Measurements from ENCODE around the gene AP1S1.
A peak's percentile ranks its signal among the peaks of the same experiment; 100 is the strongest.
"Not testable (repeated sequence)": the region's sequence is repeated elsewhere in the genome, so short reads cannot be mapped to it uniquely, and the experiment has no call there.

AP1S1 gene

DNA sequence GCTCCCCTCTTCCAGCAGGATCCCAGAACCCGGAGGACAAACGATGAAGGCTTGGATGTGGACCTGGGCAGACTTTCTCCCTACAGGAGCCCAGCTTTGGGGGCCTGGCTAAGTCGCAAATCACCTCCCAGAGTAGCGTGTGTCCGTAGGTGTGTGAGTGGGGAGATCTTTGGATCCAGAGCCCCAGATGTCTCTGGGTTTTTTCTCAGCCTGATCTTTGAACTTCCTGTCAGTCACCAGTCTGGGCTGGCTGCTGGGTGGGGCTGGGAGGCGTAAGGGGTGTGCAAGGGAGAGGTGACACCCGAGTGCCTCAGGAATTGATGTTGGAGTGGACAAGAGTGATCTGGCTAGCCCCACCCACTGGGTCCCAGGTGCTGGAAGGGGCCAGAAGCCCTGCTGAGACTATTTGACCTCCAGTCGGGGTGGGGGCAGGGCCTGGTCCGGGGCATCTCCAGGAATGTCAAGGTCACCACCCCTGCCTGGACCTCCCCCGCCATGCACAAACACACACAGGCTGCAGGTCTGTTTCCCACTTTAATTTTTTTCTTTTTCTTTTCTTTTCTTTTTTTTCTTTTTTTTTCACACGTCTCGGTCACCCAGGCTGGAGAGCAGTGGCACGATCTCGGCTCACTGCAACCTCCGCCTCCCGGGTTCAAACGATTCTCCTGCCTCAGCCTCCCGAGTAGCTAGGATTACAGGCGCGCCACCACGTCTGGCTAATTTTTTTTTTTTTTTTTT, 46.8 kb downstream of the AP1S1 start, which contains the start of gene MOGAT3:
Gene MOGAT3 (minus strand): TSS at position 175 of the 738 bp plus-strand sequence. CDS start 182 bp downstream, outside the sequence.
- Histone ChIP-seq H3K9ac (ENCODE audit: low read depth, low read length) (peak within 1 kb of the TSS; percentile 65), H3K9me3 (ENCODE audit: control insufficient read depth, insufficient read depth, low read length) (no peaks in the 10 kb centered on the region), H3K27me3 (ENCODE audit: control insufficient read depth, insufficient read depth, low read length) (peaks cover 8% of the 10 kb centered on the region), H3K4me3 (ENCODE audit: low read depth, low read length) (peak within 1 kb of the TSS; percentile 60), H3K36me3 (ENCODE audit: control insufficient read depth, insufficient read depth, low read length) (peaks cover 2% of the 10 kb centered on the region), H3K4me1 (ENCODE audit: control insufficient read depth, insufficient read depth, low read length) (peaks cover 3% of the 10 kb centered on the region)

DNA sequence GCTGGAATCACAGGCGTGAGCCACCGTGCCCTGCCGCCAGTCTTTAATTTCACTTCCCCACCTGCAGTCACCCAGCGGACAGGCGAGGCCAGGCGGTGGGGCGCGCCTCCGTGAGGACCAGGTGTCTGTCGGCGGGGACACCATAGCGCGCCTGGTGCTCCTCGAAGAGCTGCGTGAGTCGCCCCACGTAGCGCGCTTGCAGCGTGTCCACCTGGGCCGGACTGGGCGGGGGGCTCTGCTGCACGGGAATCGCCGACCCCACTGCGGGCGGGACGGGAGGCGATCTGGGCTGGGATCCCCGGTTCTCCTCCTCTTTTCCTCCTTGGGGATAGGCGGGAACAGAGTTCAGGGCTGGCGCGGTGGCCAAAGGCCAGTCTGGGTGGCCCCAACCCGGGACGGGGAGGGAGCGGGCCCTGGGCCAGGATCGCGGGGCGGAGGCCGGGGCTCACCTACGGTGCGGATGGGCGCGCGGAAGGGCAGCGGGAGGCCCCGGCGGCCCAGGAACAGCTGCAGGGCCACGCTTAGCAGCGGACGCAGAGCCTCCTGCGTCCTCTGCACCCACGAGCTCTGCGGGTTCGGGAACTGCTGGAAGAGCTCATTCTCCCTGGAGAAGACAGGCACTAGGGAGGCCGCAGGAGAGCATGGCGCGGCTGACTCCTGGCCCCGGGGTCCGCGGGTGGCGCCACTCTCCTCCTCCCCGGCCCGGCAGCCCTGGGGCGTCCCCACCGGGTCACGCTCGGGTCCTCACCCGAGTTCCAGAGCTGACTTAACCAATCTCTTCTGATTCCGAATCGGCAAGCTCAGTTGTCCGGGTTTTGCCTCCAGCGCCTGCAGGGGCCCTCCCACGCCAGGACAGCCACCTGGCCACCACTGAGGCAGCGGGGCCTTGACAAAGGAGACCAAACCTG, 47.7 kb downstream of the AP1S1 start:
- Histone ChIP-seq H3K4me3 (ENCODE audit: low read depth, low read length) (peak overlapping the region; percentile 60), H3K9ac (ENCODE audit: low read depth, low read length) (peak overlapping the region; percentile 65), H3K4me1 (ENCODE audit: control insufficient read depth, insufficient read depth, low read length) (peaks cover 3% of the 10 kb centered on the region), H3K27me3 (ENCODE audit: control insufficient read depth, insufficient read depth, low read length) (peaks cover 8% of the 10 kb centered on the region), H3K36me3 (ENCODE audit: control insufficient read depth, insufficient read depth, low read length) (peaks cover 7% of the 10 kb centered on the region), H3K9me3 (ENCODE audit: control insufficient read depth, insufficient read depth, low read length) (no peaks in the 10 kb centered on the region)

DNA sequence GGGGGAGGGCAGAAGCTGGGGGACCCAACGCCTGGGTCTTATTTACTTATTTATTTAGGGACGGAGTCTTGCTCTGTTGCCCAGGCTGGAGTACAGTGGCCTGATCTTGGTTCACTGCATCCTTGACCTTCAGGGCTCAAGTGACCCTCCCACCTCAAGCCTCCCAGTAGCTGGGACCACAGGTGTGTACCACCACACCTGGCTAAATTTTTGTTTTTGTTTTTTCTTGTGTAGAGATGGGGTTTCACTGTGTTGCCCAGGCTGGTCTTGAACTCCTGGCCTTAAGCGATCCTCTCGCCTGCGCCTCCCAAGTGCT, 48.3 kb downstream of the AP1S1 start:
- H3K4me3 ChIP-seq (ENCODE audit: low read depth, low read length) = peak overlapping the region; percentile 60
- H3K4me1 ChIP-seq (ENCODE audit: control insufficient read depth, insufficient read depth, low read length) = peaks cover 3% of the 10 kb centered on the region
- no peaks in the 10 kb centered on the region for H3K9me3 ChIP-seq (ENCODE audit: control insufficient read depth, insufficient read depth, low read length)
- peaks cover 8% of the 10 kb centered on the region for H3K27me3 ChIP-seq (ENCODE audit: control insufficient read depth, insufficient read depth, low read length)
- peaks cover 7% of the 10 kb centered on the region for H3K36me3 ChIP-seq (ENCODE audit: control insufficient read depth, insufficient read depth, low read length)
- H3K9ac ChIP-seq (ENCODE audit: low read depth, low read length) = no peak overlapping the region

DNA sequence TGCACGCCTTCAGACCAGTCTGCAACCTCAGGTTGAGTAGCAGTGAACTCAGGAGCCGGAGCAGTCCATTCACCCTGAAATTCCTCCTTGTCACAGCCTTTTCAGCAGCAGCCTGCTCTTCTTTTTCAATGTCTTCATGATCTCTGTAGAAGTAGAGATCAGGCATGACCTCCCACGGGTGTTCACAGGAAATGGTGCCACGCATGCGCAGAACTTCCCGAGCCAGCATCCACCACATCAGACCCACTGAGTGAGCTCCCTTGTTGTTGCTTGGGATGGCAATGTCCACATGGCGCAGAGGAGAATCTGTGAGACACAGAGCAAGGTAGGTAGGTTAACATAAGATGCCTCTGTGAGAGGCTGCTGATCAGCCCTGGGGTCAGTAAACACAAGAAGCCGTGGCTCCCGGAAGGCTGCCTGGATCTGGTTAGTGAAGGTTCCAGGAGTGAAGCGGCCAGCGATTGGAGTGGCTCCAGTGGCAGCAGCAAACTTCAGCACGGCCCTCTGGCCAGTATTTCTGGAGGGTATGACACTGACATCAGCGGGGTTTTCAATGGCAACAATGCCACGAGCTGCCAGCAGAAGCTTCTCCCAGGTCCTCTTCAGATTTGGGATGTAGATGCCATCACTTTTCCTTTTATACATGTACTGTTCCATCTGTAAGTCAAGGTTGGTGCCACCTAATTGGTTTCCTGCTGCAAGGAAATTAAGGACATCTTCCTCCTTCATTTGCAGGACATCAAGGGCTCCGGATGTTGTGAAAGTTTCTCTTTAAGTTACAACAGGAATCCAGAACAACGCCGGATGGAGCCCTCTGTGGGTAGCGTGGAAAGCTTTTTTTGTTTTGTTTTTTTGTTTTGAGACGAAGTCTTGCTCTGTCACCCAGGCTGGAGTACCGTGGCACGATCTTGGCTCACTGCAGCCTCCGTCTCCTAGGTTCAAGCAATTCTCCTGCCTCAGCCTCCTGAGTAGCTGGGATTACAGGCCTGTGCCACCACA, 49.8 kb downstream of the AP1S1 start:
- H3K9ac ChIP-seq (ENCODE audit: low read depth, low read length); H3K4me3 ChIP-seq (ENCODE audit: low read depth, low read length); H3K27me3 ChIP-seq (ENCODE audit: control insufficient read depth, insufficient read depth, low read length); H3K9me3 ChIP-seq (ENCODE audit: control insufficient read depth, insufficient read depth, low read length); H3K4me1 ChIP-seq (ENCODE audit: control insufficient read depth, insufficient read depth, low read length): not testable (repeated sequence)
- peaks cover 13% of the 10 kb centered on the region for H3K36me3 ChIP-seq (ENCODE audit: control insufficient read depth, insufficient read depth, low read length)

DNA sequence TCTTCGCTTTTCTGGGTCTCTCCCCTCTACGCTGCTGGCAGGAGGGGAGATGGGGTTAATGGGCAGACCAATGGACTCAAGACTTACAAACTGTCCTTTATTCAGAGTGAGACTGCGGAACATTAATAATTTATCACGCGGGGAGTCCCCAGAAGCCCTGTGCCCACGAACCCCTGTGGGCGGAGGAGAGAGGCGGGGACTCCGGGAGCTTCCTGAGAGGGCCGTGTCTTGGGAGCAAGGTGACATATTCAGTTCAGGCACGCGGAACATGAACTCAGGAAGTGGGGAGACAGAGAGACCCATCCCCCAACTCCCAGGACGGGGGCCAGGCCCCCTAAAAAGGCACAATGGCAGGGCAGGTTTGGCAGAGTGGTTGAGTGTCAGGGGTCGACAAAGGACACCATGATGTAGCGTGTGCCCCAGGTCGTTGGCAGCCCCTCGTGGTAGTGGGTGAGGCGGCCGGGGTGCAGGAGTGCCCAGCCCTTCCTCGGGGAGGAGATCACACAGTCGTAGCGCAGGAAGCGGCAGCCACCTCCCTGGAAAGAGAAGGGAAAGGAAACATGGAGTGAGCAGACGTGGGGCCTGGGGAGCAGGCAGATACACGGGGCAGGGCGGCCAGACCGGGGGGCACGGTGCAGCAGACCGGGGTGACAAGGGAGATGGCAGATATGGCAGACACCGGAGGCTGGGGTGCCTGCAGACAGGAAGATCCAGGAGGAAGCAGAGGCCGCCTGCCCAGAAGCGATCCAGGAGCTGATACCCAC, 51.8 kb downstream of the AP1S1 start:
- Histone ChIP-seq H3K9ac (ENCODE audit: low read depth, low read length) (no peak overlapping the region), H3K9me3 (ENCODE audit: control insufficient read depth, insufficient read depth, low read length) (no peaks in the 10 kb centered on the region), H3K4me3 (ENCODE audit: low read depth, low read length) (no peak overlapping the region), H3K27me3 (ENCODE audit: control insufficient read depth, insufficient read depth, low read length) (peaks cover 8% of the 10 kb centered on the region), H3K36me3 (ENCODE audit: control insufficient read depth, insufficient read depth, low read length) (peaks cover 23% of the 10 kb centered on the region), H3K4me1 (ENCODE audit: control insufficient read depth, insufficient read depth, low read length) (no peaks in the 10 kb centered on the region)

DNA sequence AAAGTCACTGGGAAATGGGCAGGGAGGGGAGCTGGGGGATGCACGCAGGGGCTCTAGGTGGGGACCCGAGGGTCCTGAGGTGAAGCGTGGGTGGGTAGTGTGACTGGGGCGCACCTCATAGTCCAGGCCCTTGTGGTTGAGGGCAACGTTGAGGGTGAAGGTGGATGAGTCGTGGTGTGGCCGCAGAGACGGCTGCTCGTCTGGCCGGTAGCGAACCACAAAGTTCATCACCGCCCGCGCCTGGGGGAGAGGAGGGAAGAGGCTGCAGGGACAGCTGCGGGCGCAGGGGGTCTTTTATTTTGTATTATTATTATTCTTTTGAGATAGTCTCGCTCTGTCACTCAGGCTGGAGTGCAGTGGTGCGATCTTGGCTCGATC, 52.4 kb downstream of the AP1S1 start:
- Histone ChIP-seq H3K36me3 (ENCODE audit: control insufficient read depth, insufficient read depth, low read length) (peaks cover 28% of the 10 kb centered on the region), H3K27me3 (ENCODE audit: control insufficient read depth, insufficient read depth, low read length) (peaks cover 8% of the 10 kb centered on the region), H3K4me1 (ENCODE audit: control insufficient read depth, insufficient read depth, low read length) (no peaks in the 10 kb centered on the region), H3K4me3 (ENCODE audit: low read depth, low read length) (no peak overlapping the region), H3K9ac (ENCODE audit: low read depth, low read length) (no peak overlapping the region), H3K9me3 (ENCODE audit: control insufficient read depth, insufficient read depth, low read length) (no peaks in the 10 kb centered on the region)

DNA sequence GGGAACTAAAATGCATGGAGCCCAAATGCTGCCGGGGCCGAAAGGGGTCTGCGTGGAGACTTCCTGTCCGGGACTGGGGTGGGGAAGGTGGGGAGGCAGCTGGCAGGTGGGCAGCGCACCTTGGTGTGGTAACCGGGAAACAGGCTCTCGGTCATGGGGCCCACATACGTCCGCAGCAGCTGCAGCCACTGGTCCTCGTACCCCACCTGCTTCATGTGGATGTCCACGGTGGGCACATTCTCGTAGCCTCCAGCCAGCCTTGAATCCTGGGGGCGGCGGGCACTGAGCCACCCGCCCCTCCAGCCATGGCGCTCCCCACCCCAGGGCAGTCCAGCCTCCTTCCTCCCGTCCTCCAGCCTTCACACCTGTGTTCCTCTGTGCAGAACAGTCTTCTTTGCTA, 53.2 kb downstream of the AP1S1 start:
- Histone ChIP-seq H3K4me3 (ENCODE audit: low read depth, low read length) (no peak overlapping the region), H3K4me1 (ENCODE audit: control insufficient read depth, insufficient read depth, low read length) (no peaks in the 10 kb centered on the region), H3K36me3 (ENCODE audit: control insufficient read depth, insufficient read depth, low read length) (peaks cover 34% of the 10 kb centered on the region), H3K27me3 (ENCODE audit: control insufficient read depth, insufficient read depth, low read length) (peaks cover 5% of the 10 kb centered on the region), H3K9ac (ENCODE audit: low read depth, low read length) (no peak overlapping the region), H3K9me3 (ENCODE audit: control insufficient read depth, insufficient read depth, low read length) (no peaks in the 10 kb centered on the region)

DNA sequence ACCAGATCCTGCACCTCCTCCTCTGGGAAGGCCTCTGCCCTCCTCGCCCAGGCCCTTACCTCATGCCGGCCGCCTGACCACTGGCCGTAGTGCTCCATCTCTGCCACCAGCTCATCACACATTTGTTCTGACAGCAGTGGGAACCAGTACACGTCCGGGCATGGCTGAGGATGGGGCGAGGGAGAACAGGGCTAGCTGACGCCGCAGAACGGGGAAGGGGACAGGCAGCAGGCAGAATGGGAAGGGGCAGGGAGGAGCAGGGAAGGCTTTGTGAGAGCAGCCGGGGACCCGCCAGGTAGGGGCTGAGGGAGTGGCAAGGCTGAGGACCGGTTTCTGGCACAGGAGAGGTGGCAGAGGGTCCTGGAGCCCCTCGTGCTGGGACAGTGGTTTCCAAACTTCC, 54.5 kb downstream of the AP1S1 start:
- peaks cover 34% of the 10 kb centered on the region for H3K36me3 ChIP-seq (ENCODE audit: control insufficient read depth, insufficient read depth, low read length)
- no peaks in the 10 kb centered on the region for H3K4me1 ChIP-seq (ENCODE audit: control insufficient read depth, insufficient read depth, low read length)
- no peaks in the 10 kb centered on the region for H3K9me3 ChIP-seq (ENCODE audit: control insufficient read depth, insufficient read depth, low read length)
- no peak overlapping the region for H3K4me3 ChIP-seq (ENCODE audit: low read depth, low read length)
- no peak overlapping the region for H3K9ac ChIP-seq (ENCODE audit: low read depth, low read length)
- H3K27me3 ChIP-seq (ENCODE audit: control insufficient read depth, insufficient read depth, low read length) = no peaks in the 10 kb centered on the region

DNA sequence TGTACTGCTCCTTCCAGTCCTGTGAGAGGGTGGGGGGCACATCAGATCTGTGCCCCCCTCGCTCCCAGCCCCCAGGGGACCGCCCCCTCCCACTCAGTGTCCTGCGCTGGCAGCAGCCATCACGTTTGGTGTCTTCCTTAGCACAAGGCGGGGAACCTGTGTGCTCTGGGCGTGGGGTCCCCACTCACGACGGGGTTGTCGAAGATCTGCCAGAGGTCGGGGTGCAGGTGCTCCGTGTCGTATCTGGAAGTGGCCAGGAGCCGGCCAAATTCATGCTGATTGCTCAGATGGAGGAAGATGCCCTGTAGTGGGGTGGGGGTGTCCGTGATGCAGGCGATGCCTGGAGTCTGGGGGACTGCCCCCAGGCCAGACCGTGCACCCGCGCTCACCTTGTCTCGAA, 55.9 kb downstream of the AP1S1 start:
- no peaks in the 10 kb centered on the region for H3K9me3 ChIP-seq (ENCODE audit: control insufficient read depth, insufficient read depth, low read length)
- H3K9ac ChIP-seq (ENCODE audit: low read depth, low read length) = no peak overlapping the region
- no peak overlapping the region for H3K4me3 ChIP-seq (ENCODE audit: low read depth, low read length)
- peaks cover 34% of the 10 kb centered on the region for H3K36me3 ChIP-seq (ENCODE audit: control insufficient read depth, insufficient read depth, low read length)
- H3K27me3 ChIP-seq (ENCODE audit: control insufficient read depth, insufficient read depth, low read length) = no peaks in the 10 kb centered on the region
- no peaks in the 10 kb centered on the region for H3K4me1 ChIP-seq (ENCODE audit: control insufficient read depth, insufficient read depth, low read length)

All from iPS-15b (cell line).